Nephron (organoid): Measurements from ENCODE around the gene PTPRN2.

Source experiments
- H3K27ac Mint-ChIP-seq, 3 experiments: 2 replicates each; pipeline ENCODE4 v1.8.0; 2020; ENCODE audit warnings: mixed read lengths in 3 of 3, mild to moderate bottlenecking in 2 of 3, moderate library complexity in 1 of 3
- H3K27me3 Mint-ChIP-seq: 2 replicates; pipeline ENCODE4 v1.8.0; 2021; ENCODE audit warnings: low read depth, mild to moderate bottlenecking, moderate library complexity, mixed read lengths
- H3K36me3 Mint-ChIP-seq: 2 replicates; pipeline ENCODE4 v1.8.0; 2020; ENCODE audit warnings: low read depth, mixed read lengths
- H3K4me1 Mint-ChIP-seq: 2 replicates; pipeline ENCODE4 v1.8.0; 2020; ENCODE audit warnings: mixed read lengths
- H3K4me3 Mint-ChIP-seq, 3 experiments: 2 replicates each; pipeline ENCODE4 v1.8.0; 2020; ENCODE audit warnings: mild to moderate bottlenecking in 3 of 3, mixed read lengths in 3 of 3, moderate library complexity in 2 of 3
- H3K9me3 Mint-ChIP-seq: 2 replicates; pipeline ENCODE4 v1.8.0; 2020; ENCODE audit warnings: mixed read lengths
- CTCF ChIP-seq, 3 experiments: fragments of 200-600 bp; sonication (generic); IDR thresholded peaks; one replicate each; pipeline ENCODE4 v1.5.0; 2021; ENCODE audit warnings: antibody characterized with exemption in 3 of 3; ENCODE audit not compliant: unreplicated experiment in 3 of 3

Gene PTPRN2

GRCh38 chr7:157650801-157651200 is 936.8 kb downstream of the PTPRN2 start:
- Mint-ChIP-seq H3K4me1 (no peaks in the 10 kb centered on the region), H3K27me3 (peaks cover 17% of the 10 kb centered on the region), H3K36me3 (no peaks in the 10 kb centered on the region), H3K9me3 (no peaks in the 10 kb centered on the region), H3K4me3 (no peak overlapping the region), H3K27ac (no peak overlapping the region)
- no peak for TF ChIP-seq CTCF (IDR thresholded peaks at IDR 0.05; ENCODE audit: unreplicated experiment in 3 of 3)

GRCh38 chr7:157650131-157650631 is 937.4 kb downstream of the PTPRN2 start:
- H3K4me3 Mint-ChIP-seq, result no peak overlapping the region
- H3K27ac Mint-ChIP-seq, result no peak overlapping the region
- no peak for TF ChIP-seq CTCF (IDR thresholded peaks at IDR 0.05; ENCODE audit: unreplicated experiment in 3 of 3)
- H3K9me3 Mint-ChIP-seq, result no peaks in the 10 kb centered on the region
- H3K27me3 Mint-ChIP-seq, result peaks cover 17% of the 10 kb centered on the region
- no peaks in the 10 kb centered on the region for H3K36me3 Mint-ChIP-seq
- H3K4me1 Mint-ChIP-seq, result no peaks in the 10 kb centered on the region

GRCh38 chr7:157646551-157646950 is 941.1 kb downstream of the PTPRN2 start:
- H3K4me3 Mint-ChIP-seq, result no peak overlapping the region
- H3K27me3 Mint-ChIP-seq, result peaks cover 22% of the 10 kb centered on the region
- no peak for TF ChIP-seq CTCF (IDR thresholded peaks at IDR 0.05; ENCODE audit: unreplicated experiment in 3 of 3)
- peaks cover 9% of the 10 kb centered on the region for H3K36me3 Mint-ChIP-seq
- H3K27ac Mint-ChIP-seq, result no peak overlapping the region
- H3K4me1 Mint-ChIP-seq, result no peaks in the 10 kb centered on the region
- H3K9me3 Mint-ChIP-seq, result peaks cover 9% of the 10 kb centered on the region

- Mint-ChIP-seq H3K4me1 (no peaks in the 10 kb centered on the region), H3K27me3 (peaks cover 14% of the 10 kb centered on the region), H3K36me3 (peaks cover 15% of the 10 kb centered on the region), H3K27ac (no peak overlapping the region), H3K4me3 (no peak overlapping the region), H3K9me3 (peaks cover 13% of the 10 kb centered on the region)
- no peak for TF ChIP-seq CTCF (IDR thresholded peaks at IDR 0.05; ENCODE audit: unreplicated experiment in 3 of 3)
These were observed 942.1 kb downstream of the PTPRN2 start for GRCh38 chr7:157645539-157645938.

- Mint-ChIP-seq H3K27ac (no peak overlapping the region), H3K4me1 (no peaks in the 10 kb centered on the region), H3K27me3 (peaks cover 14% of the 10 kb centered on the region), H3K4me3 (no peak overlapping the region), H3K9me3 (peaks cover 19% of the 10 kb centered on the region), H3K36me3 (peaks cover 20% of the 10 kb centered on the region)
- no peak for TF ChIP-seq CTCF (IDR thresholded peaks at IDR 0.05; ENCODE audit: unreplicated experiment in 3 of 3)
These were observed 942.7 kb downstream of the PTPRN2 start for GRCh38 chr7:157644946-157645345.

- peaks cover 30% of the 10 kb centered on the region for H3K9me3 Mint-ChIP-seq
- H3K27ac Mint-ChIP-seq, result no peak overlapping the region
- peaks cover 14% of the 10 kb centered on the region for H3K27me3 Mint-ChIP-seq
- H3K36me3 Mint-ChIP-seq, result peaks cover 27% of the 10 kb centered on the region
- no peak for TF ChIP-seq CTCF (IDR thresholded peaks at IDR 0.05; ENCODE audit: unreplicated experiment in 3 of 3)
- H3K4me3 Mint-ChIP-seq, result no peak overlapping the region
- no peaks in the 10 kb centered on the region for H3K4me1 Mint-ChIP-seq
These were observed 944.1 kb downstream of the PTPRN2 start for GRCh38 chr7:157643525-157643970.
